ENCODE results near the gene CD248.
"Not testable (repeated sequence)": the region's sequence is repeated elsewhere in the genome, so short reads cannot be mapped to it uniquely, and the experiment has no call there.

CD248 gene

DNA sequence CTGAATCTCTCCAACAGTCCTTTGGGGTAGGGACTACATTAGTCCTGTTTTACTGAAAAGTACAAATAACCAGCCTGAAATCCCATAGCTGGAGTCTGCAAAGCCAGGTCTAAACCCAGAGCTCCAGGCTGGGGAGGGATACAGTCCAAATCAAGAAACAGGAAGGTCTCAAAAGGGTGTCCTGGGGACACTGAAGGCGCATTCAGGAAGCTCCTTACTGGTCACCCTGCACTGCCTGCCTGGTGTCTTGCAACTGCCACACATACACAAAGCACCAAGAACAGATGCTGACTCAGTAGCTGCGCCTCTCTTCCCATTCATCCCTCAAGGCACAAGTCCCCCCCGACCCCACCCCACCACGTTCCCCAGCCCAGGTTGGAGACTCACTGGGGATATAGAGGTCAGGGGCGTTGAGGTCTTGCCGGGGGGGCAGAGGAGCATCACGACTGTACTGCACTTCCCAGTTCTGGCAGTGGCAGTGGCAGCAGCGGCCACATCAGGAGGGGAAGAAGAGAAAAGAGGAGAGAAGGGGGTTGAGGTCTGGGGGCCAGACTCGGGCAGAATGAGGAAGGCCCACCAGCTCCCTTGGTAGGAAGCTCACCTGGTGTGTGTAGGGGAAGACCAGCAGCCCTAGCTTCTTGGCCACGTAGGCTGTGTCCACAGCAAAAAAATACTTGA lies 29.5 kb downstream of the CD248 start:
- no peak for DNase-seq

DNA sequence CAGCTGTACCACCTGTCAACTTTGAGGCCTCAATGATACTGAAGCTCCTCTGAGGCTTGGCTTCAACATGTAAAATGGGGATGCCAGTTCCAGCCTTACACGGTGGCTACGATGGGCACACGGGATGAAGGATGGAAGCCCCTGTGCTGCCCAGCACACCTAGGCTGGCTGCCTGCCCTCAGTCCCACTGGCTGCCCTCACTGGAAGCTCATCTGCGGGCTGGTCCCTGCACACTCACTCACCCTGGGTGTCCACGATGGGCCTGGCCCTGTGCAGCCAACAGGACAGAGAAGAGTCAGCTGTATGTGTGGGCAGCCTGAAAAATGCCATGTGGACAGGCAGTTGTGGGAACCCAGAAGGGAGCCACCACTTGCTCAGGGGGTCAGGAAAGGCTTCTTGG lies 30.1 kb downstream of the CD248 start:
- no peak for DNase-seq

DNA sequence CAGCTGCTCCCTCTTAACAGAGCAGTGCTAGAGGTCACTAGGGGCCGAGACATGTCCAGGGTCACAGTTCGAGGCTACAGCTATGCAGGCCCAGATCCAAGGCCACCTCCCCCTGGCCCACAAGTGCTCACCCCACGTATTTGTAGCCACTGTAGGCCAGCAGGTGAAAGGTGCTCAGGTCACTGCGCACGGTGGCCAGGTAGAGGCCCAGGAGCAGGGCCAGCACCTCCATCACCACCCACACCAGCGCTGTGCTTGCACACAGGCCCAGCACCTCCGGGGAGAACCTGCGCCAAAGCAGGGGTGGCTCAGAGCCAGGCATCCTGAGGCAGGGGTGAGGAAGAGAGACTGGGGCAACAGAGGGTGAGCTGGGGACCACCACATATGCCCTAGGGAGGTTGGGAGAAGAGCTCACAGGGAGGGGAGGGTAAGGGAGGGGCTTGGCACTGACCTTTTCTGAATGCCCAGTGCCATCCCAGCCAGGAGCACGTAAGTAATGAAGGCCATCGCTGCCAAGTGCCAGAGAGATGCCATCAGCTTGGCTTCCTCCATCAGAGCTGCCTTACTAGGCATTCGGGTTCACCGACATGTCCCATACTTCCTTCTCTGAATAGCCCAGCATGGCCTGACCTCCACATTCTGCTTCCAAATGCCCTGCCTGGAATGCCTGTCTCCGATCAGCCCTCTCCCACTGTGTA lies 31.4 kb downstream of the CD248 start:
- DNase-seq = no peak

DNA sequence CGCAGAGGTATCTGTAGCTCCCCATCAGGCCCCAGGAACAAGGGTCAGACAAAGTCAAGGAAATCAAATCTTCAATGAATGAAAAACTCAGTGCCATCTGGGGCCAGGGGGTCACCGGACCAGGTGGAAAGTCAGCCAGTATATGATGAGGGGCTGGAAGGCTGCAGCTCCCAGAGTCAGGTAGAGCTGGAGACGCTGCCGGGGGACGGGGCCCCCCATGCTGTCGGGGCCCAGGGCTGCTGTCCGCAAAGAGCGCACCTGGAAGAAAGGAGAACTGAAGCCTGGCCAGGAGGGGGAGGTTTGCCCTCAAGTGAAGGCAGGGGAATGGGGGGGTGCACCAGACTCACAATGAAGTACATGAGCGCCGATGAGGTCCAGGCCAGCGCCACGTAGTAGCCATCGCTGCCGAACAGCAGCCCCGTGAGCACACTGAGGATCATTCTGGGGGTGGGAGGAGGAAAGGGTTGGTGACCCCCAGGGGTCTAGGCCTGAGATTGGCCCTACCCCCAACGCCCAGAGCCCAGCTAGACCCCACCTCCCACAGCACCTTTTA lies 32.2 kb downstream of the CD248 start:
- no peak for DNase-seq

DNA sequence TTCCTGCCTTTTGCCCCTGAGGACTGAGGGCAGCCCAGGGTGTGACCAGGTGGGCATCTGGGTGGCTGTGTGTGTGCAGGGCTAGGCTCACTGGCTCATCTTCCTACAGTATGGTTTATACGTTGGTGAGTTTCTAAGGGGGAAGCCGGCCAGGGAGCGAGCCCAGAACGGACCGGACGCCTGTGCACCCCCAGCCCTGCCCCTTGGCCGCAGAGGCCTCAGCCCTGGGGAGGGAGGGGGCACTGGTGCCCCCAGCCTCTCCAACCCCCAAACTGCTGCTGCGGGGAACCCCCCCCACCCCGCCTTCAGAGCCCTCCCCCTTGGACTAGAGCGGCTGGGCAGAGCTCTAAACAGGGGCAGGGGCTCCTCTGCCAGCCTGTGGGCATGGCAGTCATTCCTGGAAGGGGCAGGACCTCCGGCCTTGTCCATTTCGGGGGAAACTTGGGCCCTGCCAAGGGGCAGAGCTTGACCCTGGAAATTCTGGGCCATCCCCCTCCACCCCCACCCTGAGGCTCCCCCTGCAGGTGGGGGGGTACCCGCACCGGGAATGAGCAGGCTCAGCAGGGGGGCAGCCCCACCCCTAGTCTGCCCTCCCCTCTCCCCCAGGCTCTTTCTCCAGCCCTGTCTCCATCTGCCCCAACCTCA lies 33.3 kb downstream of the CD248 start:
- DNase-seq = no peak

DNA sequence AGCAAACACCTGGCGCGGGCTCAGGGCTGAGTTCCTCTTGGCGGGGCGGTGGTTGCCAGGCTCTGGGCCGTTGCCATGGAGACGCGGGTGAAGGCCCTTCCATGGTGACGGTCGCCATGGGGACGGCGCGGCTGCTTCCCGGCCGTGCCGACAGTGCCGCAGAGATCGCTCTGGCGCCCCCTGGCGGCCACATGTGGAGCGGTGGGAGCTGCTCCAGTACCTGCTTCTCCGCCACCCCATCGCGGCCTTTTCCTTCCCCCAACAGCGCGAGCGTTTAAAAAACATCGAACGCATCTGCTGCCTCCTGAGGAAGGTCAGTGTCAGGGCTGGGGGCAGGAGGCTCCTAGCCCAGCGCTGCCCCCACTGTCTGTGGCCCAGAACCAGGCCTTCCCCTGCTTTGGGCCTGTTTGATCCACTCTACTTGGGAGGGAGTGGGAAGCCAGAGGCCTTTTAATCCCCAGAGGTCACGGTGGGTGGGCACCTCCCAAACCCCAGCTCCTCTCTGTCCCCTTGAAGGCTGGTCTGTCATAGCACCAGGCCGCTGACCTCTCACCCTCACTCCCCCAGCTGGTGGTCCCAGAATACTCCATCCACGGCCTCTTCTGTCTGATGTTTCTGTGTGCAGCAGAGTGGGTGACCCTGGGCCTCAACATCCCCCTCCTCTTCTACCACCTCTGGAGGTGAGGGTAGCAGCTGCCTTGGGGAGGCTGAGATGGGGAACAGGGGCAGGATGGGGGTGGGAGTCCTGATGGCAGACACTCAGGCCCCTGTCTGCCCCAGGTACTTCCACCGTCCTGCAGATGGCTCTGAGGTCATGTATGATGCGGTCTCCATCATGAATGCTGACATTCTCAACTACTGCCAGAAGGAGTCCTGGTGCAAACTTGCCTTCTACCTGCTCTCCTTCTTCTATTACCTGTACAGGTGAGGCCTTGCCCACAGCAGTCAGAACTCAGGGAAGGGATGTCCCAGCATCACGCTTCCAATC lies 34.1 kb downstream of the CD248 start:
- DNase-seq = peak; percentile 98

DNA sequence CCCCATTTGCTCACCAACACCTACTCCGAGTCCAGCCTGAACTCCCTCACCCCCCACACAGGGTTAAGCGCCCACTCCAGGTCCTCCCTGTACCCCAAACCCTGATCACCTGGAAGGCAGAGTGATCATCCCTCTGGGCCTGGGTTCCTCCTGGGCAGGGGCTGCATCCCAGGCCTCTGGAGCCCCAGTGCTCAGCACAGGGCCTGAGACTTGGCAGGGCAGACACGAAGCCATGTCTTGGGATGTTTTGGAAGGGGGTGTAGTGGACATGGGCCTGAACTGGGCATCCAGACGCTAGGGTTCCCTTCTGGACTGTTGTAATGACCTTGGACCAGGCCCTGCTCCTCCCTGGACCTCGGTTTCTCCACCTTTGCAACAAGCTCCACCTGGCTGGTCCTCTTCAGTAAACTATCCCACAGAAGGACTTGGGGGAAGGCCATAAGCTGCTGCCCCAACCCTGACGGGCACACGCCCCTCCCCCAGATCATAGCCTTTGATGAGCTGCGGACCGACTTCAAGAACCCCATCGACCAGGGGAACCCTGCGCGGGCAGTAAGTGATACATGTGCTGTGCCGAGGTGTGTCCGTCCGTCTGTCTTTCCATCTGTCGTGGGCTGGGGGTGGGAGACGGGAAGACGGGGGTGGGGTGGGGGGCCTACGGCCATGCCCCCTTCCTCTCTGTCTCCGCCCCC lies 34.9 kb downstream of the CD248 start:
- DNase-seq = no peak

DNA sequence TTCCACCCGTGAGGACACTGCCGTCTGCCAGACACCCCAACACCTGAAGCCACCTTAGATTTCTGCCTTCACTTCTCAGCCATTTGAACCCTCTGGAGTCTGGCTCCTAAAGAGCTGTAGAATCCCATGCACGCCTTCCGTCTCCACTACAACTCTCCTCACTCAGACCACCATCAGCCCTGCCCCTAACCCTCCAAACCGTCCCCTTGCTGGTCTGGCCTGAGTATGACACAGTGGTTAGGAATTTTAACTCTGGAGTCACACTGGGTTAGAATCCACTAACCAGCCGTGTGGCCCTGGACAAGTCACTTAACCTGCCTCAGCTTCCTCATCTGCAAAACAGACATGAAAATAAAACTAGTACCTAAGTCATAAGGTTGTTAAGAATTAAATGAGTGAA lies 35.8 kb downstream of the CD248 start:
- DNase-seq = no peak

DNA sequence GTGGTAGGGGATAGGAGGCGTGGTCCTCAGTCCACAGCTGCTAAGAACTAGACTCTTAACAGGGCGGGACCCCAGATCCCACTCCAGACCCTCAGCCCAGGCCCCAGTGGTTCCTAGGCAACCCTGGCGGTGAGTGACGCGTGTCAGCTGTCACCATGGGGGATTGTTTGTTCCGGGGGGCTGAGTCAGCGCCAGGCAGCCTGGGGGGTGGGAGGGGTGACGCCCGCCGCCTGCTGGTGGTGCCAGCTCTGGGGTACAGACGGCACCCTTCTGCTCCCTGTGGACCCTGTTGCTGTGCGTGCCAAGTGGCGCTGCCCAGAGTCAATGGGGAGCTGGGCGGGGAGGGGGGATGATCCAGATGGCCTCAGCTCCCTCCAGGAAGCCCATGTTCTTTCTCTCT lies 36.4 kb downstream of the CD248 start:
- no peak for DNase-seq

DNA sequence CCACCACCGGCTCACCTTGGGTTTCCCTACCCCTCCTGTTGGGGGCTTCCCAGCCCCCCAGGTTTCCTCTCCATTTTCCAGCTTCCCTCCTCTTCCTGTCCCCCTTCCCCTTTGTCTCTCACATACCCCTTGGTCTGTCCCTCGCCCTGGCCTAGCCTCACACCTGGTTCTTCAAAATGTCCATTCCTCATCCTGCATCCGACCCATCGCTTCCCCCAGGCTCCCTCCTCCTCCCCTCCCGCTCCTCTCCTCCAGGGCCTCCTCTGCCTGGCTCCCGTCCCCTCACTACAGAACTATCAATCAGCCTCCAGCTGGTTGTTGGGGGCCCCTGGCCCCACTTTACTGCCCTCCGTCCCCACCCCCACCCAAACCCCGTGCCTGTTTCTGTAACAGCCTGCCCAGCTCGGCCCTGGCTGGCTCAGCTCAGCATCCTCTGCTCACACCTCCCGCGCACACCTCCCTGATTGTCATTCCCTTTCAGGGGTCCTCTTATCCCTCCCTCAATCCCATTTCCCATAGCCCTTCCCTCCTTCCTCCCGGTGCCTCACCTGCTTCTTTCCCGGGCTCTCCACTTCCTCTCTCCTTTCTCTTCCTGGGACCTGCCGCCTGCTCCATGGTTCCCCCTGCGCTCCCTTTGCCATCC lies 37.6 kb downstream of the CD248 start:
- no peak for DNase-seq

DNA sequence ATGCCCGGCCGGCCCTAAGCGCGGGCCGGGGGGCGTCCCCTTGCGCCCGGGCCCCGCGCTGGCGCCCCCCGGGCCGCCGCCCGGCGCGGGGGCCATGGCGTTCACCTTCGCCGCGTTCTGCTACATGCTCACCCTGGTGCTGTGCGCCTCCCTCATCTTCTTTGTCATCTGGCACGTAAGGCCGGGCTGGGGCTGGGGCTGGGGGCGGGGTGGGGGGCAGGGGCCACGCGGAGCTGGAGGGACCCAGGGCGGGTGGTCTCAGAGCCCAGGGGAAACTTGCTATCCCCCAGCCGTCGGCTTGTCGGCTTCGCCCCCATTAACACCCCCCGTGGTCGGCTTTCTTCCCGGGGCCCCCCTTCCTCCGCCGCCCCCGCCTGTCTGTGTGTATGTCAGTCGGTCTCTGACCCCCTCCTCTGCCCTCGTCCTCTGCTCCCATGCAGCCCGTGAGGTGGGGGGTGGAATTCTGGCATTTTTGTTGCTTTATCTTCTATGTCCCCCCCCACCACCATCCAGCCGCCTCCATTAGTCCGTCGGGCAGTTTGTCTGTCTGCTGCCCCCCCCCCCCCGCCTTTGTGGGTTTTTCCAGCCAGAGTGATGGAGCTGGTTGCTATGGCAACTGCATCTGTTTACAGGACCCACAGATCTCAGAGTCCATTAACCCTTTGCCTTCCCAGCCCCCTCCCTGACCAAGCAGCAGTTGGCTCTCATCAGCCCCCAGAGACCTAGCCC lies 38.3 kb downstream of the CD248 start:
- DNase-seq = peak; percentile 49

DNA sequence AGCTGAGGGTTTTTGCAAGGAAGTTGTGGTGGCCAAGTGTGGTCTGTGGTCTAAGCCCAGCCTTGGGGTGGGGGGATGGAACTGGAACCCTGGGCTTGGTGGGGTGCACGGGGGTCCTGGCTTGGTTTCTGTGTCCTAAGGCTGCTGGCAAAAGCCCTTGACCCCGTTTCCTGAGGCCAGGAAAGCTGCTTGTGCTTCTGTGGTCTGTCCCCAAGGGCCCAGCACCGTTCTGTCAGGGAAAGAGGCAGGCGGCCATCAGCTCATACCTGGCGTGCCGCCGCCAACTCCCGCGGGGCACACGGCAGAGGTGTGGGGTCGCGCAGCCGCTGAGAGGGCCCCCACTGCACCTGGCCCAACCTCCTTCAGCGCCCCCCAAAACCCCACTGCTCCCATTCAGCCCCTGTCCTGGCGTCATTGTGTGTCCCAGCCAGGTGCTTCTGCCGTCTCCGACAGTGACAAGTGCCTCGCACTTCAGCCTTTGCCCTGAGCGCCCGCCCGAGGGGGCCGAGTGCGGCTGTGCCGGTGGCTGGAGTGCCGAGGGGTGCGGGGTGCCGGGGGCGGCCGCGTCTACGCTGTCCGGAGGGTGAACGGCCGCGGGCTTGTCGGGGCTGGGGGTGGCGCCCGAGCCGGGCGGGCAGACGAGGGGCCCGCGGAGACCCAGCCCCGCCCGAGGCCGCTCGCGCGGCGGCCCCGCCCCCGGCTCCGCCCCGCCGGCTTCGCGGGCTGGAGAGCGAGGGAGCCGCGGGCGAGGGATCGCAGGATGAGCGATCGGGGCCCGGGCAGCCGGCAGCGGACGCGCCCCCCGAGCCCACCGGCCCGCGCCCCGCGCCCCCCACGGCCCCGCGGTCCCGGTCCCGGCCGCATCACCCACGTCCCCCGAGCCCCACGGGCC lies 39.1 kb downstream of the CD248 start, which contains the start of gene CNIH2:
TSS of gene CNIH2 (plus strand) at position 705 of the 892 bp plus-strand sequence. CDS start 282 bp downstream, outside the sequence.
- peak; percentile 62 for DNase-seq

DNA sequence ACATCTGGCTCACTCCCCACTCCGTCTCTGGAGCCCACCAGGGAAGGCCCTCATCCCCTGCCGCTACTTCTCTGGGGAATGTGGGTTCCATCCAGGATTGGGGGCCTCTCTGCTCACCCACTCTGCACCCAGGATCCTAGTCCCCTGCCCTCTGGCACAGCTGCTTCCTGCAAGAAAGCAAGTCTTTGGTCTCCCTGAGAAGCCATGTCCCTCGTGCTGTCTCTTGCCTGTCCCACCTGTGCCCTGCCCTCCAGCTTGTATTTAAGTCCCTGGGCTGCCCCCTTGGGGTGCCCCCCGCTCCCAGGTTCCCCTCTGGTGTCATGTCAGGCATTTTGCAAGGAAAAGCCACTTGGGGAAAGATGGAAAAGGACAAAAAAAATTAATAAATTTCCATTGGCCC lies 39.8 kb downstream of the CD248 start:
- not testable (repeated sequence) for DNase-seq

DNA sequence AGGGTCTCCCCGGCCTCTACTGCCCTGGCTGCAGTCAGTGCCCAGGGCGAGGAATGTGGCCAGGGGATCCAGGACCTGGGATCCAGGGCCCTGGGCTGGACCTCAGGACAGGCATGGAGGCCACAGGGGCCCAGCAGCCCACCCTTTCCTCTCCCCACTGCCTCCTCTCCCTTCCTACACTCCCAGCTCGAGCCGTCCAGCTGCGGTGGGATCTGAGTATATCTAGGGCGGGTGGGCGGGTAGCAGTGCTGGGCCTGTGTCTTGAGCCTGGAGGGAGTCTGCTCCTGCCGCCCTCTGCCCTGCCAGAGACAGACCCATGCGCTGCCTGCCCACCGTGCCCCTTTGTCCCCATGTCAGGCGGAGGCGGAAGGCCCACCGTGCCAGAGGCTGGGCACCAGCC lies 40.2 kb downstream of the CD248 start:
- not testable (repeated sequence) for DNase-seq

DNA sequence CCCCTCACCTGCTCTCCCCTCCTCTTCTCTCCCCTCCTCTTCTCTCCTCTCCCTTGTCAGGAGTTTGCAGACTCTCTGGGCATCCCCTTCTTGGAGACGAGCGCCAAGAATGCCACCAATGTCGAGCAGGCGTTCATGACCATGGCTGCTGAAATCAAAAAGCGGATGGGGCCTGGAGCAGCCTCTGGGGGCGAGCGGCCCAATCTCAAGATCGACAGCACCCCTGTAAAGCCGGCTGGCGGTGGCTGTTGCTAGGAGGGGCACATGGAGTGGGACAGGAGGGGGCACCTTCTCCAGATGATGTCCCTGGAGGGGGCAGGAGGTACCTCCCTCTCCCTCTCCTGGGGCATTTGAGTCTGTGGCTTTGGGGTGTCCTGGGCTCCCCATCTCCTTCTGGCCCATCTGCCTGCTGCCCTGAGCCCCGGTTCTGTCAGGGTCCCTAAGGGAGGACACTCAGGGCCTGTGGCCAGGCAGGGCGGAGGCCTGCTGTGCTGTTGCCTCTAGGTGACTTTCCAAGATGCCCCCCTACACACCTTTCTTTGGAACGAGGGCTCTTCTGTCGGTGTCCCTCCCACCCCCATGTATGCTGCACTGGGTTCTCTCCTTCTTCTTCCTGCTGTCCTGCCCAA lies 40.7 kb downstream of the CD248 start:
- no peak for DNase-seq

DNA sequence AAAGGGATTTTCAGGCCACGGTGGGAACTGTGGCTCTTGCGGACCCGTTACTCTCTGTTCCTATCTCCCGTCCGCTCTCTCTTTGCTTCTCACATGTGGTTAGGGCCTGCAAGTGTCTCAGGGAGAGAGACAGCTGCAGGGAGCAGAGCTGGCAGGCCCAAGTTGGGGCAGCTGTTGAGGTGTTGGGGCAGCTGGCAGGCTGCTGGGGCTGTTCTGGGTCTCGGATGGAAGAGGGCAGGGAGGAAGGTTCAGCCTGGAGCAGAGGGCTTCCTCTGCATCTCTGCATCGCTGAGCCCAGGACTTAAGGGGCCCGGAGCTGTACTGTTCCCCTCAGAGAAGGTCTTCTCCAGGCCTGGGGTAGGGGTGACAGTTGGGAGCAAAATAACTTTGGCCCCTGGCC lies 41.4 kb downstream of the CD248 start:
- DNase-seq = no peak

DNA sequence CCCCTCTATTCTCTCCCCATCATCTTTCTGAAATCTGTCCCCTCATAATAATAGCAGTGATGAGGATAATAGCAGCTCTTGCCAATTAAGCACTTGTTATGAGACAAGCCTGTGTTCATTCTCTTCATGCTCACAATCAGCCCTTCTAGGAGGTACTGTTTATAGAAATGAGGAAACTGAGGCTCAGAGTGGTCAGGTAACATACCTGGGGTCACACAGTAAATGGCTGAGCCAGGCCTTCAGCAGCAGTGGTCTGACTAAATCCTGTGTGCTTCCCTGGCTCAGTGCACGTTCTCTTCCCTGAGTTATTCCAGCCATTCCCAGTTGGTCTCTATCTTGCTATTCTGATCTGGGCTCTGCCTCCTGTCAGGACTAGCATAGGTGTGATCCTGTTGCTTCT lies 42.6 kb downstream of the CD248 start:
- DNase-seq = no peak

DNA sequence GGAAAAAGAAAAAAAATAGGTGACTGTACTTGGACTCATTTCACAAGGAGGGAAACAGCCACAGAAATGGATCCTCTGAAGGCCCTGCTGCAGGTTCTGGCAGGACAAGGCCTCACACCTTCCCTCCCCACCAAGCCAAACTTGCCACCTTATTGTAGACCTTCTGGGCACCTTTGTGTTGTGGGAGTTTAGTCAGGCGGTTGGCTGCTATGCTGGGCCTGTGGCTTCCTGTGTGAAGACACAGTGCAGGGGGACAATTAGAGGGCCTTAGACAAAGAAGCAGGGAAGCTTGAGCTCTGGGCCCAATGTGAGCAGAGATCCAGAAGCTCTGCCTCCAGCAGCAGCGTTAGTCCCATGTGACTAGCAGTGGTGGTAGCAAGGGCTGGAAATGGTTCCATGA lies 44.2 kb downstream of the CD248 start:
- DNase-seq = no peak

DNA sequence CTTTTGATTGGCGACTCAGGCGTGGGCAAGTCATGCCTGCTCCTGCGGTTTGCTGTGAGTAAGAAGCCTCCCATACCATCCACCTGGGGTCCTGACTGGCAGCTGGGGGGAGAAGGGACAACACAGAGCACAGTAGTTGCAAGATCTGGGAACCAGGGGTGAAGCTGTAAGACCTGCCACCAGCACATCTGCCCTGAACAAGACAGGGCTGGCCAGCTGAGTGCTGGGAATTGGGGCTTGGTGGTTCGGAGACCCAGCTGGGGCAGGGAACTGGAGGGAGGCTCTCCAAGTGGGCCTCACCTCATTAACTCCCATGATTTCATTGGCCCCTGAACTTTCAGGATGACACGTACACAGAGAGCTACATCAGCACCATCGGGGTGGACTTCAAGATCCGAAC lies 45.0 kb downstream of the CD248 start:
- DNase-seq = no peak

Measured in NCI-H146 (cell line).